Measurements from ENCODE around the gene ATP5F1D. TPM values are rescaled to one million over a fixed set of nuclear protein-coding genes. Genes with fewer than 3 reads are reported as not detected.

The ATP5F1D gene
- total and polyA plus RNA-seq, 2 of the 13 experiments (the other 11 are each of a cell fraction or from before 2014, with no cell fraction given): 39.4 to 78.7 TPM

GRCh38 chr19:1278074-1278473 is 36.5 kb downstream of the ATP5F1D start:
- Histone ChIP-seq H3K9ac (ENCODE audit: insufficient read depth, low read depth, low read length) (no peak overlapping the region), H3K4me1 (ENCODE audit: insufficient read depth, low read length) (peaks cover 37% of the 10 kb centered on the region), H3K36me3 (replicated peaks in 1 of 2; ENCODE audit: control insufficient read depth in 1 of 2, insufficient read depth in 2 of 2, low read length in 2 of 2) (peaks cover 9 to 29% of the 10 kb centered on the region in 2 experiments; a peak in 4 of 5 replicates), H3K4me2 (ENCODE audit: low read depth, low read length) (no peak overlapping the region), H3K27ac (ENCODE audit: extremely low read length, insufficient read depth, low read length) (no peak overlapping the region), H3K9me3 (ENCODE audit: low read length) (no peaks in the 10 kb centered on the region), H4K20me1 (ENCODE audit: insufficient read depth, low read length) (peaks cover 5% of the 10 kb centered on the region; the same call in 1 of the 2 replicates), H3K27me3 (ENCODE audit: control insufficient read depth in 1 of 2, insufficient read depth in 2 of 2, low read length in 2 of 2) (no peaks in the 10 kb centered on the region), H3K79me2 (ENCODE audit: insufficient read depth, low read length) (peaks cover 6% of the 10 kb centered on the region), H3K4me3 (replicated peaks in 1 of 3; ENCODE audit: insufficient read depth in 1 of 3, low read depth in 2 of 3, low read length in 3 of 3) (no peak overlapping the region), H2AFZ (ENCODE audit: low read length) (no peak overlapping the region)
- POLR2A ChIA-PET: no interaction called here
- DNase-seq (ENCODE audit: low spot score) (no peak), ATAC-seq (no peak), FAIRE-seq (no peak)
- intact Hi-C loops (cut with micrococcal nuclease; ENCODE audit: unreplicated experiment) (loop anchor here (2.0 kb wide), 1 partner anchor 37 kb away; no protein-coding TSS in a partner anchor), in situ Hi-C loops (cut with HindIII; ENCODE audit: extremely low pct_ligation_motif_present, low pct_unique_long_range_greater_than_20kb) (loop anchor here (5.0 kb wide), 1 partner anchor 36 kb away; the partner anchor contains the start of gene ATP5F1D)
- WGBS (ENCODE audit: low lambda C conversion rate): 96% methylated on average over 10 of the region's 12 CpGs
- no TSS peak for BruUV-seq (replicated peaks)
- CTCF ChIA-PET (ENCODE audit: low intra/inter-chr PET ratio, low total read pairs): no interaction called here
- TF ChIP-seq ZNF331 (CRISPR knock-in tag; IDR thresholded peaks at IDR 0.05) (no peak), ZNF549 (CRISPR knock-in tag; IDR thresholded peaks at IDR 0.05) (no peak), EHMT2 (IDR thresholded peaks at IDR 0.05; ENCODE audit: borderline replicate concordance, low read depth, low read length) (no peak), TRAFD1 (CRISPR knock-in tag; IDR thresholded peaks at IDR 0.05; ENCODE audit: borderline replicate concordance) (no peak), ZNF3 (CRISPR knock-in tag; IDR thresholded peaks at IDR 0.05) (no peak), ZXDC (CRISPR knock-in tag; IDR thresholded peaks at IDR 0.05) (no peak), ERF (CRISPR knock-in tag; IDR thresholded peaks at IDR 0.05) (no peak), SNRNP70 (IDR thresholded peaks at IDR 0.05; ENCODE audit: low read depth, low read length) (no peak), REXO4 (CRISPR knock-in tag; IDR thresholded peaks at IDR 0.05; ENCODE audit: borderline replicate concordance) (no peak), ZSCAN9 (CRISPR knock-in tag; IDR thresholded peaks at IDR 0.05; ENCODE audit: borderline replicate concordance) (no peak), ZNF235 (CRISPR knock-in tag; IDR thresholded peaks at IDR 0.05; ENCODE audit: borderline replicate concordance) (no peak), E2F2 (CRISPR knock-in tag; IDR thresholded peaks at IDR 0.05; ENCODE audit: borderline replicate concordance) (no peak), MTERF4 (CRISPR knock-in tag; IDR thresholded peaks at IDR 0.05) (no peak), SP140L (CRISPR knock-in tag; IDR thresholded peaks at IDR 0.05; ENCODE audit: borderline replicate concordance) (no peak), ZNF639 (CRISPR knock-in tag; conservative IDR thresholded peaks at IDR 0.05) (no peak), ZNF652 (CRISPR knock-in tag; IDR thresholded peaks at IDR 0.05; ENCODE audit: borderline replicate concordance, low read depth) (no peak)

All from HepG2 (cell line).